ENCODE measurements around the gene ST8SIA1.

DNA sequence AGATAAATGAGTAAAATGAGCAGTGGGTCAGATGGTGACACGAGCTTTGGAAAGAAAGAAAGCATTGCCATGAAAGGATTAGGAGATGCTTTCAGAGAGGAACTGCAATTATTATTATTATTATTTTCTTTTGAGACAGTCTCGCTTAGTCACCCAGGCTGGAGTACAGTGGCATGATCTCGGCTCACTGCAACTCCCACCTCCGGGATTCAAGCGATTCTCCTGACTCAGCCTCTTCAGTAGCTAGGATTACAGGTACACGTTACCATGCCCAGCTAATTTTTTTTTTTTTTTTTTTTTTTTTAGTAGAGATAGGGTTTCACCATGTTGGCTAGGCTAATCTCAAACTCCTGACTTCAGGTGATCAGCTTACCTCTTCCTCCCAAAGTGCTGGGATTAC lies 77.4 kb downstream of the ST8SIA1 start:
- TF ChIP-seq, protein P1, sequence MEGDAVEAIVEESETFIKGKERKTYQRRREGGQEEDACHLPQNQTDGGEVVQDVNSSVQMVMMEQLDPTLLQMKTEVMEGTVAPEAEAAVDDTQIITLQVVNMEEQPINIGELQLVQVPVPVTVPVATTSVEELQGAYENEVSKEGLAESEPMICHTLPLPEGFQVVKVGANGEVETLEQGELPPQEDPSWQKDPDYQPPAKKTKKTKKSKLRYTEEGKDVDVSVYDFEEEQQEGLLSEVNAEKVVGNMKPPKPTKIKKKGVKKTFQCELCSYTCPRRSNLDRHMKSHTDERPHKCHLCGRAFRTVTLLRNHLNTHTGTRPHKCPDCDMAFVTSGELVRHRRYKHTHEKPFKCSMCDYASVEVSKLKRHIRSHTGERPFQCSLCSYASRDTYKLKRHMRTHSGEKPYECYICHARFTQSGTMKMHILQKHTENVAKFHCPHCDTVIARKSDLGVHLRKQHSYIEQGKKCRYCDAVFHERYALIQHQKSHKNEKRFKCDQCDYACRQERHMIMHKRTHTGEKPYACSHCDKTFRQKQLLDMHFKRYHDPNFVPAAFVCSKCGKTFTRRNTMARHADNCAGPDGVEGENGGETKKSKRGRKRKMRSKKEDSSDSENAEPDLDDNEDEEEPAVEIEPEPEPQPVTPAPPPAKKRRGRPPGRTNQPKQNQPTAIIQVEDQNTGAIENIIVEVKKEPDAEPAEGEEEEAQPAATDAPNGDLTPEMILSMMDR (IDR thresholded peaks at IDR 0.05), result no peak
- no peak for TF ChIP-seq POLR2A (IDR thresholded peaks at IDR 0.05)
- TF ChIP-seq POLR2AphosphoS5 (IDR thresholded peaks at IDR 0.05), result no peak
- no peak for TF ChIP-seq EP300 (IDR thresholded peaks at IDR 0.05)

Data from suprapubic skin (tissue), 4 donors.